D721Med (cell line): Measurements from ENCODE around the gene PAX2.

Experiments
- DNase-seq: peaks from one replicate; pipeline ENCODE4 v3.0.0; 2011; ENCODE audit warnings: low spot score; ENCODE audit not compliant: insufficient read length
- FAIRE-seq: peaks from 2 replicates; lab custom pipeline; 2011; peaks lifted over from hg19 to GRCh38; lab: Jason Lieb, UNC
- CTCF ChIP-seq: IDR thresholded peaks from 2 replicates; pipeline ENCODE4 v1.5.1; 2012; ENCODE audit warnings: mild to moderate bottlenecking, control low read depth; ENCODE audit not compliant: insufficient read depth; ENCODE audit errors: missing control alignments

The PAX2 gene

GRCh38 chr10:100866010-100866409, 120.6 kb downstream of the PAX2 start:
- FAIRE-seq = no peak
- DNase-seq = no peak
- TF ChIP-seq CTCF = no peak

GRCh38 chr10:100866575-100867098, 121.3 kb downstream of the PAX2 start:
- DNase-seq (peak; percentile 98), FAIRE-seq (no peak)
- no peak for TF ChIP-seq CTCF

GRCh38 chr10:100867261-100867963, 122.0 kb downstream of the PAX2 start:
- no peak for TF ChIP-seq CTCF
- no peak for DNase-seq
- no peak for FAIRE-seq

- FAIRE-seq = no peak
- no peak for TF ChIP-seq CTCF
- DNase-seq = no peak
Observed at GRCh38 chr10:100868382-100868781, 123.0 kb downstream of the PAX2 start.

- DNase-seq (no peak), FAIRE-seq (no peak)
- no peak for TF ChIP-seq CTCF
Observed at GRCh38 chr10:100869399-100869798, 124.0 kb downstream of the PAX2 start.

GRCh38 chr10:100872034-100872791, 126.8 kb downstream of the PAX2 start:
- peak; percentile 58 for TF ChIP-seq CTCF
- FAIRE-seq (no peak), DNase-seq (peak; percentile 96)
